SK-N-SH (cell line): ENCODE measurements around the gene PRMT9.

Experiments used
- CHD2 ChIP-seq: fragments of 150-350 bp; IDR thresholded peaks from 2 replicates; pipeline ENCODE4 v1.6.1; 2018; ENCODE audit warnings: low read length; ENCODE audit not compliant: partially characterized antibody
- CTCF ChIP-seq: fragments of 200-600 bp; sonication (generic); IDR thresholded peaks from 2 replicates; pipeline ENCODE4 v1.6.1; 2017; ENCODE audit warnings: antibody characterized with exemption, mild to moderate bottlenecking, moderate library complexity
- ELF1 ChIP-seq: IDR thresholded peaks from 2 replicates; pipeline ENCODE4 v1.4.0; 2012
- EP300 ChIP-seq, 2 experiments: IDR thresholded peaks; 2 replicates each; pipeline versions ENCODE4 v1.4.0 to v1.6.1; 2012; ENCODE audit warnings: borderline replicate concordance in 1 of 2, low read depth in 1 of 2, low read length in 1 of 2
- EZH2phosphoT487 ChIP-seq: fragments of 200-600 bp; sonication (generic); IDR thresholded peaks from 2 replicates; pipeline ENCODE4 v1.6.1; 2017; ENCODE audit warnings: low read depth, mixed run types, mild to moderate bottlenecking, antibody characterized with exemption, moderate library complexity, borderline replicate concordance
- FOSL2 ChIP-seq: IDR thresholded peaks from 2 replicates; pipeline ENCODE4 v1.4.0; 2012; ENCODE audit warnings: low read depth, mild to moderate bottlenecking, moderate library complexity, borderline replicate concordance
- GABPA ChIP-seq: IDR thresholded peaks from 2 replicates; pipeline ENCODE4 v1.4.0; 2012; ENCODE audit warnings: low read depth, mild to moderate bottlenecking
- RCOR1 ChIP-seq: fragments of 150-350 bp; IDR thresholded peaks from 2 replicates; pipeline ENCODE4 v1.6.1; 2017; ENCODE audit warnings: antibody characterized with exemption, low read length
- REST ChIP-seq: IDR thresholded peaks from 2 replicates; pipeline ENCODE4 v1.6.1; 2012; ENCODE audit warnings: mild to moderate bottlenecking, low read depth, low read length, moderate library complexity
- SMC3 ChIP-seq: IDR thresholded peaks from 2 replicates; pipeline ENCODE4 v1.6.1; 2012; ENCODE audit warnings: low read depth, low read length, improper control_type of control experiment
- TEAD4 ChIP-seq: IDR thresholded peaks from 2 replicates; pipeline ENCODE4 v1.4.0; 2012; ENCODE audit warnings: mild to moderate bottlenecking, borderline replicate concordance; ENCODE audit not compliant: insufficient read depth
- USF1 ChIP-seq: IDR thresholded peaks from 2 replicates; pipeline ENCODE4 v1.4.0; 2012; ENCODE audit warnings: low read depth, borderline replicate concordance
- YY1 ChIP-seq: IDR thresholded peaks from 2 replicates; pipeline ENCODE4 v1.4.0; 2012; ENCODE audit warnings: low read depth, mild to moderate bottlenecking
- ZBTB33 ChIP-seq: IDR thresholded peaks from 2 replicates; pipeline ENCODE4 v1.4.0; 2012; ENCODE audit warnings: low read depth, borderline replicate concordance

GRCh38 chr4:147620315-147620714 is 63.6 kb downstream of the PRMT9 start:
- TF ChIP-seq FOSL2 (no peak), CTCF (no peak), TEAD4 (no peak), ELF1 (no peak), YY1 (no peak), REST (no peak), EZH2phosphoT487 (no peak), EP300 (IDR thresholded peaks at IDR 0.05; ENCODE audit: borderline replicate concordance in 1 of 2, low read depth in 1 of 2, low read length in 1 of 2) (no peak), USF1 (no peak), GABPA (no peak), RCOR1 (no peak), SMC3 (no peak), CHD2 (no peak), ZBTB33 (no peak)
